Tibial nerve (tissue), 4 donors: ENCODE measurements around the gene AGFG2. TPM values are rescaled to one million over a fixed set of nuclear protein-coding genes. Genes with fewer than 3 reads are reported as not detected.

Experiments
- DNase-seq, 2 donors: peaks; one replicate each; pipeline ENCODE4 v3.0.0-alpha.2; 2019; ENCODE audit warnings: low spot score in 2 of 2
- H3K27ac ChIP-seq, 4 donors: fragments of 200-600 bp; sonication (generic) in 3 of 4; one replicate each; pipeline ENCODE4 v1.5.1; 2017 to 2019; ENCODE audit warnings: mild to moderate bottlenecking in 1 of 4
- H3K27me3 ChIP-seq, 2 donors: fragments of 200-600 bp; sonication (generic) in 1 of 2; one replicate each; pipeline versions ENCODE4 v1.5.1 to v1.6.0; 2017 to 2019
- H3K36me3 ChIP-seq, 3 donors: fragments of 200-600 bp; sonication (generic); one replicate each; pipeline ENCODE4 v1.5.1; 2018 to 2019
- H3K4me1 ChIP-seq, 4 donors: fragments of 200-600 bp; sonication (generic) in 3 of 4; one replicate each; pipeline ENCODE4 v1.5.1; 2017 to 2019
- H3K4me3 ChIP-seq, 4 donors: fragments of 200-600 bp; sonication (generic) in 3 of 4; one replicate each; pipeline ENCODE4 v1.5.1; 2017 to 2019; ENCODE audit warnings: mild to moderate bottlenecking in 1 of 4, moderate library complexity in 1 of 4
- H3K9me3 ChIP-seq, 4 donors: fragments of 200-600 bp; sonication (generic) in 3 of 4; one replicate each; pipeline ENCODE4 v1.5.1; 2017 to 2019
- EP300 ChIP-seq, 2 donors: sonication (generic); formaldehyde crosslinking; IDR thresholded peaks; one replicate each; pipeline ENCODE4 v1.6.1; 2017; ENCODE audit warnings: antibody characterized with exemption in 2 of 2, mild to moderate bottlenecking in 1 of 2
- POLR2A ChIP-seq, 2 donors: fragments of 450-650 bp; IDR thresholded peaks; one replicate each; pipeline ENCODE4 v1.6.1; 2017; ENCODE audit warnings: antibody characterized with exemption in 2 of 2, mild to moderate bottlenecking in 2 of 2, moderate library complexity in 2 of 2
- WGBS, 2 donors: methylation state at CpG; one replicate each; pipeline ENCODE4 v1.1.5; 2018; 5-methylcytosine and 5-hydroxymethylcytosine counted together
- small RNA-seq: library from RNA; depleted of rRNA; stranded (forward); fragments of <200 nt; gene quantifications from one replicate; pipeline ENCODE3, GENCODE V24; 2016
- total RNA-seq, 4 donors: library from RNA; depleted of rRNA; stranded (reverse); fragments of >200 nt; gene quantifications; one replicate each; pipeline ENCODE4 v1.1.0, GENCODE V29; 2016
- TF ChIP-seq, protein P1 (sequence below), 5 experiments: fragments of 200-600 bp in 3 of 5; fragments of 450-650 bp in 2 of 5; sonication (generic) in 3 of 5; IDR thresholded peaks; one replicate each; pipeline ENCODE4 v1.5.1; 2016 to 2019; ENCODE audit warnings: antibody characterized with exemption in 5 of 5, mild to moderate bottlenecking in 3 of 5, moderate library complexity in 2 of 5

Gene AGFG2
- total RNA-seq, 4 donors from 2014 or later, result 17.1 to 54.6 (median 35.0) TPM

DNA sequence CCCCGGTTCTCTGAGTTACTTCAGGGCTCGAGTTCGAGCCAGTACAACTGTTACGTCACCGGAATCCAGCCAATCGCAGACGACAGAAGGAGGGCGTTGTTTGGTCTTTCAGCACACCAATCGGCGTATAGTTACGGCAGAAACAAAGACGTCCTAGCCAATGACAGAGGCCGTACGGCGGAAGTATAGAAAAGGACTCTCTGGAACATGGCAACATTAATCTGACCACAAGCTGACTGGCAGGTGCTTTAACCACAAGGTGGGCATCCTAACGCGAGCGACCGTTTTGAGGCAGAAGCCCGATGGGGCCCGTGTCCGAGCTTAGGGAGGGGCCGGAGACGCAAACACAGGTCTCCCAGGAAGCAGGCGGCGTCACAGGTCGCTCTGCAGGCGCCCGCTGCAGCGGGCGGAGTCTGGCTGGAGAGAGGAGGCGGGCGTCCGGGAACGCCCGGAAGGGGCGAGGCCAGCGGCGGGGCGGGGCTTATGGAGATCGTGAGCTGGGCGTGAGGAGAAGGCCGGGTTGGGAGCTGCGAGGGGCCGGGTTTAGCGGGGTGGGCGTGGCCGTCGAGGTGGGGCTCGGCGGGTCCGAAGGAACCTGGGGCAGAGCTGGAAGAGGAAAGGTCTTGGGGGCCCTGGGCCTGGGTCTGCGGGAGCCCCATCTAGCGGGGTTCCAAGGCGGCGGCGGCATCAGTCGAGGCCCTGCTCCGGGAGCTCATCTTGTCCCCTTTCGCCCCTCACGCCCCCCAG lies 73.2 kb downstream of the AGFG2 start, which contains the start of gene MOSPD3:
Gene MOSPD3, plus strand, starts transcription at position 558 of the 747 bp plus-strand sequence. CDS start 252 bp downstream, outside the sequence.
- peak within 1 kb of the TSS; percentile 94 to 96 (median 95) for H3K27ac ChIP-seq
- peak; percentile 98 to 100 for DNase-seq
- TF ChIP-seq POLR2A (IDR thresholded peaks at IDR 0.05) (peak; percentile 51 to 83), EP300 (IDR thresholded peaks at IDR 0.05) (peak; percentile 93 to 94)
- TF ChIP-seq, protein P1, sequence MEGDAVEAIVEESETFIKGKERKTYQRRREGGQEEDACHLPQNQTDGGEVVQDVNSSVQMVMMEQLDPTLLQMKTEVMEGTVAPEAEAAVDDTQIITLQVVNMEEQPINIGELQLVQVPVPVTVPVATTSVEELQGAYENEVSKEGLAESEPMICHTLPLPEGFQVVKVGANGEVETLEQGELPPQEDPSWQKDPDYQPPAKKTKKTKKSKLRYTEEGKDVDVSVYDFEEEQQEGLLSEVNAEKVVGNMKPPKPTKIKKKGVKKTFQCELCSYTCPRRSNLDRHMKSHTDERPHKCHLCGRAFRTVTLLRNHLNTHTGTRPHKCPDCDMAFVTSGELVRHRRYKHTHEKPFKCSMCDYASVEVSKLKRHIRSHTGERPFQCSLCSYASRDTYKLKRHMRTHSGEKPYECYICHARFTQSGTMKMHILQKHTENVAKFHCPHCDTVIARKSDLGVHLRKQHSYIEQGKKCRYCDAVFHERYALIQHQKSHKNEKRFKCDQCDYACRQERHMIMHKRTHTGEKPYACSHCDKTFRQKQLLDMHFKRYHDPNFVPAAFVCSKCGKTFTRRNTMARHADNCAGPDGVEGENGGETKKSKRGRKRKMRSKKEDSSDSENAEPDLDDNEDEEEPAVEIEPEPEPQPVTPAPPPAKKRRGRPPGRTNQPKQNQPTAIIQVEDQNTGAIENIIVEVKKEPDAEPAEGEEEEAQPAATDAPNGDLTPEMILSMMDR (IDR thresholded peaks at IDR 0.05), result peak in 3 of 5 experiments; percentile 5 to 63 (median 38)
- no peaks in the 10 kb centered on the region for H3K27me3 ChIP-seq
- WGBS, 2 donors, result 0 to 1% methylated on average over 45 to 59 of the region's 61 CpGs
- peaks cover 0 to 30% (median 0%) of the 10 kb centered on the region in 3 donors for H3K36me3 ChIP-seq
- H3K4me1 ChIP-seq, result peaks cover 0 to 22% (median 9%) of the 10 kb centered on the region in 4 donors
- no peaks in the 10 kb centered on the region for H3K9me3 ChIP-seq
- H3K4me3 ChIP-seq, result peak within 1 kb of the TSS; percentile 53 to 85 (median 60)

DNA sequence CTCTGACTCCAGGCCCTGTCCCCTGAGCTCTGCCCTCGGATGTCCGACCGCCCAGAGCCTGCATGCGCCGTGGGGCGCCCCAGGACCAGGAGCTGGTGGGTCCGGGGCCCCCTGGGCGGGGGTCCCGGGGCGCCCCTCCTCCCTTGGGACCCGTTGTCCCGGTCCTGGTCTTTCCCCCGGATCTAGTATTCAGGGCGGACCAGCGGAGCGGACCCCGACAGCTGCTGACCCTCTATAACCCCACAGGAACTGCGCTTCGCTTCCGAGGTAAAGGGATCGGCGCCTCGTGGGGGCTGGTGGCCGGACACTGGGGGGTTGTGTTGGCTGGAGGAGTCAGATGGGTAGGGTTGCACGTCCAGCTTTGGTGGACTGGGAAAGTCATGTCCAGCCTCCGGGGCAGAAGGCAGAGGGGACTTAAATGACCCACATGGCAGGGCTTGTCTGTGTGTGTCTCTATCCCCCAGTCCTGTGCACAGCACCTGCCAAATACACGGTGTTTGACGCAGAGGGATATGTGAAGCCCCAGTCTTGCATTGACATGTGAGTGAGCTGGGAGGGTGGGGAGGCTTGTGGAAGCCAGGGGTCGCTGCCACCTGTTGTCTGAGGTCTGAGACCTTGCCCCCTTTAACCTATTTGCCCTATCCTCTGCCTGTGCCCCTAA lies 73.9 kb downstream of the AGFG2 start:
- H3K4me3 ChIP-seq, result peak overlapping the region; percentile 53 to 85 (median 60)
- whole genome bisulfite sequencing, 2 donors, result 1 to 7% methylated on average over 11 to 20 of the region's 29 CpGs
- H3K9me3 ChIP-seq, result no peaks in the 10 kb centered on the region
- TF ChIP-seq POLR2A (IDR thresholded peaks at IDR 0.05) (no peak), EP300 (IDR thresholded peaks at IDR 0.05) (no peak)
- TF ChIP-seq, protein P1 (IDR thresholded peaks at IDR 0.05), result peak in 1 of 5 experiments; percentile 9
- peak in 1 of 2 donors; percentile 9 for DNase-seq
- H3K36me3 ChIP-seq, result peaks cover 0 to 28% (median 0%) of the 10 kb centered on the region in 3 donors
- H3K27me3 ChIP-seq, result no peaks in the 10 kb centered on the region
- H3K4me1 ChIP-seq, result peaks cover 0 to 22% (median 9%) of the 10 kb centered on the region in 4 donors
- peak overlapping the region; percentile 94 to 96 (median 95) for H3K27ac ChIP-seq

DNA sequence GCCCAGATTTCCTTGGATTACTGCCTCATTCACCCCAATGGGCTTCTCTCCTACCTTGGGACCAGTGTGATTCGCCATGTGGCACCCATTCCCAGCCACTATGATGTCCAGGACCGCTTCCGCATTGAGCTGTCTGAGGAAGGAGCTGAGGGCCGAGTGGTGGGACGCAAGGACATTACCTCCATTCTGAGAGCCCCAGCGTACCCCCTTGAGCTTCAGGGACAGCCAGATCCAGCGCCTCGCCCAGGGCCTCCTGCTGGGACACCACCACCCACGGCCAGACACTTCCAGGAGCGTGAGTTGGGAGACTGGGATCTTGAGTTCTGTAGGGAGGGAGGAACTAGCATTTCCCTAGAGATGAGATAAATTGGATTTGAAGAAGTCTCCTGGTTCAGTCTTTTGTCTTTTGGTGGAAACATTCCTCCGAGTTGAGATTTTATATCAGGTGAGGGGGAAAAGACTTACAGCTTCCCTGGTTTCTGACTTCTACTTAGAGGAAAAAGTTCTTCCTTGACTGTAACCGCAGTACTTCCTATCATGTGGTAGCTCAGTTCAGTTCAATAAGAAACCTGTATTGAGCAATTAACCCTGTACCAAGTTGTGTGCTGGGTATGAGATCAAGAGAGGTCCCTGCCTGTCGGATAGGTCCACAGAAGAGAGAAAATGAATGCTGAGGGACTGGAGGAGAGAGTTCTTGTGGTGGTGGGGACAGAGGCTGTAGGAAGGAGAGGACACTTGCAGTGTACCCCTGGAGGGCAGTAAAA lies 74.6 kb downstream of the AGFG2 start:
- Histone ChIP-seq H3K4me3 (peak overlapping the region in 3 of 4 donors; percentile 55 to 85 (median 66)), H3K36me3 (peaks cover 0 to 33% (median 0%) of the 10 kb centered on the region in 3 donors), H3K4me1 (peaks cover 0 to 22% (median 9%) of the 10 kb centered on the region in 4 donors), H3K9me3 (no peaks in the 10 kb centered on the region), H3K27ac (peak overlapping the region in 2 of 4 donors; percentile 94 to 96), H3K27me3 (no peaks in the 10 kb centered on the region)
- 87 to 89% methylated on average over 12 to 13 of the region's 13 CpGs for WGBS, 2 donors
- TF ChIP-seq EP300 (IDR thresholded peaks at IDR 0.05) (no peak), POLR2A (IDR thresholded peaks at IDR 0.05) (no peak)
- TF ChIP-seq, protein P1 (IDR thresholded peaks at IDR 0.05), result no peak
- no peak for DNase-seq

DNA sequence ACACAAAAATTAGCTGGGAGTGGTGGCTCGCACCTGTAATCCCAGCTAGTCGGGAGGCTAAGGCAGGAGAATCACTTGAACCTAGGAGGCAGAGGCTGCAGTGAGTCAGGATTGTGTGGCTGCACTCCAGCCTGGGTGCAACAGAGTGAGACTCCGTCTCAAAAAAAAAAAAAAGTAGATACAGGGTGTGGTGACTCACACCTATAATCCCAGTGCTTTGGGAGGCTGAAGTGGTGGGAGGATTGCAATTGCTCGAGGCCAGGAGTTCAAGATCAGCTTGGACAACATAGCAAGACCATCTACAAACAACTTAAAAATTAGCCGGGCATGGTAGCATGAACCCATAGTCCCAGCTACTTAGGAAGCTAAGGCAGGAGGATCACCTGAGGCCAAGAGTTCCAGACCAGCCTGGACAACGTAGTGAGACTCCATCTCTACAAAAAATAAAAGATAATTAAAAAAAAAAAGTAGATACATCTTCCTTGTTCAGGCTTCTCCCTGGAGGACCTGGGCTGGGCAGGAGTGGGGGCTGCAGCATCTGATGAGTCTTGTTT lies 75.4 kb downstream of the AGFG2 start:
- WGBS, 2 donors, result 87 to 93% methylated on average over 6 of the region's 6 CpGs
- H3K36me3 ChIP-seq, result peaks cover 0 to 33% (median 0%) of the 10 kb centered on the region in 3 donors
- no peaks in the 10 kb centered on the region for H3K9me3 ChIP-seq
- TF ChIP-seq, protein P1 (IDR thresholded peaks at IDR 0.05), result no peak
- no peak for TF ChIP-seq POLR2A (IDR thresholded peaks at IDR 0.05)
- H3K4me3 ChIP-seq, result no peak overlapping the region
- no peaks in the 10 kb centered on the region for H3K27me3 ChIP-seq
- DNase-seq, result no peak
- H3K4me1 ChIP-seq, result peaks cover 0 to 22% (median 9%) of the 10 kb centered on the region in 4 donors
- no peak overlapping the region for H3K27ac ChIP-seq

Small RNA genes lying within 50 kb of the gene (small RNA-seq; reads per million reads assigned to genes)
- gene RN7SL416P (not detected), gene SAP25 (not detected)

Other genes with a start within 250 kb of the AGFG2 start
- gene SPDYE3, start 231.5 kb upstream of the AGFG2 start, total RNA-seq, result not detected
- gene PILRB, start 181.1 kb upstream of the AGFG2 start, total RNA-seq, result 100 to 1,000 TPM; 107 to 152 (median 132) TPM
- gene PILRA, start 165.7 kb upstream of the AGFG2 start, total RNA-seq, result 10 to 100 TPM; 10.9 to 27.3 (median 15.8) TPM
- 1 to 10 TPM; 3.6 to 7.3 (median 4.9) TPM for gene ZCWPW1, start 110.5 kb upstream of the AGFG2 start, total RNA-seq
- 10 to 100 TPM; 39.5 to 50.2 (median 46.6) TPM for gene MEPCE, start 109.4 kb upstream of the AGFG2 start, total RNA-seq
- gene PPP1R35, start 102.7 kb upstream of the AGFG2 start, total RNA-seq, result 10 to 100 TPM; 44.3 to 85.8 (median 53.3) TPM
- 1 to 10 TPM in 3 of 4 donors, not detected in 1; 1.5 to 2.1 (median 1.8) TPM for gene SPACDR, start 74.9 kb upstream of the AGFG2 start, total RNA-seq
- 100 to 1,000 TPM; 154 to 224 (median 188) TPM for gene TSC22D4, start 60.0 kb upstream of the AGFG2 start, total RNA-seq
- gene NYAP1, start 55.3 kb upstream of the AGFG2 start, total RNA-seq, result 10 to 100 TPM in 3 of 4 donors, 1 to 10 TPM in 1; 8.8 to 21.3 (median 11.4) TPM
- 1 to 10 TPM; 2.4 to 8.4 (median 4.6) TPM for gene SAP25, start 34.7 kb downstream of the AGFG2 start, total RNA-seq
- 100 to 1,000 TPM; 135 to 174 (median 170) TPM for gene LRCH4, start 46.9 kb downstream of the AGFG2 start, total RNA-seq
- 1 to 10 TPM in 1 of 4 donors, under 1 TPM in 2, not detected in 1; 0.30 to 2.2 (median 0.84) TPM for gene FBXO24, start 47.1 kb downstream of the AGFG2 start, total RNA-seq
- 100 to 1,000 TPM in 3 of 4 donors, 10 to 100 TPM in 1; 55.9 to 155 (median 125) TPM for gene PCOLCE, start 63.2 kb downstream of the AGFG2 start, total RNA-seq
- gene MOSPD3, start 73.3 kb downstream of the AGFG2 start, total RNA-seq, result 10 to 100 TPM in 3 of 4 donors, 1 to 10 TPM in 1; 9.4 to 31.2 (median 24.3) TPM
- 1 to 10 TPM in 1 of 4 donors, not detected in 3; 2.1 TPM for gene TFR2, start 102.3 kb downstream of the AGFG2 start, total RNA-seq
- not detected for gene ACTL6B, start 117.2 kb downstream of the AGFG2 start, total RNA-seq
- 100 to 1,000 TPM; 185 to 290 (median 248) TPM for gene GNB2, start 134.5 kb downstream of the AGFG2 start, total RNA-seq
- 10 to 100 TPM; 50.9 to 98.1 (median 64.7) TPM for gene GIGYF1, start 155.0 kb downstream of the AGFG2 start, total RNA-seq
- 10 to 100 TPM; 23.1 to 50.7 (median 35.6) TPM for gene POP7, start 166.9 kb downstream of the AGFG2 start, total RNA-seq
- under 1 TPM in 2 of 4 donors, not detected in 2; 0.30 to 0.59 TPM for gene EPO, start 181.3 kb downstream of the AGFG2 start, total RNA-seq
- not detected for gene ZAN, start 194.4 kb downstream of the AGFG2 start, total RNA-seq